ENCODE results near the gene TMF1.

GRCh38 chr3:69005791-69006482, 46.2 kb downstream of the TMF1 start:
- TF ChIP-seq FOXM1 (IDR thresholded peaks at IDR 0.05; ENCODE audit: borderline replicate concordance) (no peak), FOXA1 (IDR thresholded peaks at IDR 0.05) (no peak), FOXK2 (IDR thresholded peaks at IDR 0.05) (no peak)

Data from HEK293T (cell line).